Lung microvascular endothelial cell (primary cell): ENCODE measurements around the gene TCP11X1. TPM values are rescaled to one million over a fixed set of nuclear protein-coding genes. Genes with fewer than 3 reads are reported as not detected.
"Not testable (repeated sequence)": the region's sequence is repeated elsewhere in the genome, so short reads cannot be mapped to it uniquely, and the experiment has no call there.

Experiments
- DNase-seq, 2 donors: peaks; one replicate each; pipeline versions ENCODE4 v3.0.0 to v3.0.0-alpha.2; 2010; ENCODE audit warnings: low read depth in 2 of 2
- total RNA-seq: library from RNA; depleted of rRNA; stranded (reverse); fragments of >200 nt; gene quantifications from 2 replicates; pipeline ENCODE4 v1.2.1, GENCODE V29; 2014

Gene TCP11X1
- total RNA-seq: not detected in 2 replicates

DNA sequence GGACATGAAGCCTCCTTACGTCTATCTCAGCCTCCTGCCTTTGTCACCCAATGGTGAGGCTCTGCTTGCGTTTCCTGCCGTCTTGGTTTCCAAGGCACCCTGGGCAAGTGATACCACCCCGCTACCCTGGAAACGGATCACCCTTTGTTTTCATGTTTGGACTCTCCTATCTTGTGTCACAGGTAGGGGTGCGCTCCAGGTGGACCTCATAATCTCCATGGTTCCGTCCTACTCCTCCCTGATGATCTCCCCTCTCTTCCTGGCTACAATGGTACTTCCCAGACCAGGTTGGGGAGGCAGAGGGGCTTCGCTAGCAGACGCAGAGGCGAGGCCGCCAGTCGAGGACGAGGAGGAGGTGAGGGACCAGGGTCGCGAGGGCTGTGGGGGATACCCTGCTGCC lies at the start of gene TCP11X1:
TCP11X1 (plus strand) TSS at position 316 of the 400 bp plus-strand sequence.
- not testable (repeated sequence) for DNase-seq

DNA sequence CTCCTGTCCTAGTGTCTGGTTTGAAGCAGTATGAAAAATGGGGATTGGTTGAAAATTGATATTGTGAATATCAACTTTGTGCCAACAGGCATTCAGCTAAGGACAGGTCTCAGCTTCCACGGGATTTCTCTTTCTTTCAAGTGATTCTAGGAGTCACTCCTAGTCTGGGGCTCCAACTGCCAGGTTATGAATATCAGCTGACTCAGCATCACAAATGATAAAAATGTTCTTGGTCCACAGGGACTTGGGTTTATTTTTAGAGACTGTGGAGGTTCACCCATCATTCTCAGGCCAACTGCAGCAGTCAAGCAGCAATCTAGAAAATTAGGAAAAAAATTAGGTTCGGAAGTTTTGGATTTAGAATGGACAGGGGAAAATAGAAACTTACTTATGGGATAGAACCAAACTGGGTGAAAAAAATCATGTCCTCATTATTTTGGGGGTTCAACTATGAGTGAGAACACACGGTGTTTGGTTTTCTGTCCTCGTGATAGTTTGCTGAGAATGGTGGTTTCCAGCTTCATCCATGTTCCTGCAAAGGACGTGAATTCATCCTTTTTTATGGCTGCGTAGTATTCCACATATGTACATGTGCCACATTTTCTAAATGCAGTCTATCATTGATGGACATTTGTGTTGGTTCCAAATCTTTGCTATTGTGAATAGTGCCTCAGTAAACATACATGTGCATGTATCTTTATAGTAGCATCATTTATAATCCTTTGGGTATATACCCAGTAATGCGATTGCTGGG lies 29.0 kb upstream of the TCP11X1 start:
- DNase-seq: no peak

DNA sequence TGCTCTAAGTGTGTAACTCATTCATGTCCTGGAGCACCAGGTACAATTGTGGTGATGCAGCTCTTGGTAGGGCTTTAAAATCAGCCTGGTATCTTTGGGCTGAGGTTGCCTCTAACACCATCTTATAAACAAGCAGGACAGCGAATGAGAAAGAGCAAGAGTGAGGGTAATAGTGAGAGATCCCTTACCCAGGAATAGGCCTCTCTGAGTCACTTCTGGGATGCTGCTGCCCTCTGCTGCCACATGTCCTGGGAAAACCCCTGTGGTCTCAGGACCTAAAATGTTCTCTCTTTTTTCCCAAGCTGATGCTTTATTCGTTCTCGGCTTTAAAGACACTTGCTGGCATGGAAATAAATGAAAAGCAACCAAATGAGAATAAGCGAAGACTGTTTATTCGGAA lies 7.2 kb upstream of the TCP11X1 start:
- DNase-seq: not testable (repeated sequence)

DNA sequence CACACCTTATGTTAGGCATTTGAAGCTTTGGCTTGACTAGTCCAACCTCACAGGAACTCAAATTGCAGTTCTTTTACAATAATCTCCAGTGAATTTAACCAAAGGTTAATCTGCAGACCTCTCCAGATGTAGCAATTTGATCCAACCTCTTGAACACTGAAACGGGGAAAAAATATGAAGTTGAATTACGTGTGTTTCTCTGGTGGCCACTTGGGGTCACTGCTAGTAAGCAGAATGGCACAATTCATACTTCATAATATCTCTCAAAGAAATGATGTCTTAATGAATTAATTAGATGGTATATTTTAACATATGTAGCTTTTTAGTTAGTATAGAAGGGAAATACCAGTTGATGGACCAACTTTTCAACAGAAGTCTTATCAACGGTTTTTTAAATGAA lies 1.4 kb downstream of the TCP11X1 start:
- not testable (repeated sequence) for DNase-seq

DNA sequence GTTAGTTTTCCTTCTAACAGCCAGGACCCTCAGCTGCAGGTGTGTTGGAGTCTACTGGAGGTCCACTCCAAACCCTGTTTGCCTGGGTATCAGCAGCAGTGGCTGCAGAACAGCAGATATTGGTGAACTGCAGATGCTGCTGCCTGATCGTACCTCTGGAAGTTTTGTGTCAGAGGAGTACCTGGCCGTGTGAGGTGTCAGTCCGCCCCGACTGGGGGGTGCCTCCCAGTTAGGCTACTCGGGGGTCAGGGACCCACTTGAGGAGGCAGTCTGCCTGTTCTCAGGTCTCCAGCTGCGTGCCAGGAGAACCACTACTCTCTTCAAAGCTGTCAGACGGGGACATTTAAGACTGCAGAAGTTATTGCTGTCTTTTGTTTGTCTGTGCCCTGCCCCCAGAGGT lies 20.6 kb downstream of the TCP11X1 start:
- not testable (repeated sequence) for DNase-seq

DNA sequence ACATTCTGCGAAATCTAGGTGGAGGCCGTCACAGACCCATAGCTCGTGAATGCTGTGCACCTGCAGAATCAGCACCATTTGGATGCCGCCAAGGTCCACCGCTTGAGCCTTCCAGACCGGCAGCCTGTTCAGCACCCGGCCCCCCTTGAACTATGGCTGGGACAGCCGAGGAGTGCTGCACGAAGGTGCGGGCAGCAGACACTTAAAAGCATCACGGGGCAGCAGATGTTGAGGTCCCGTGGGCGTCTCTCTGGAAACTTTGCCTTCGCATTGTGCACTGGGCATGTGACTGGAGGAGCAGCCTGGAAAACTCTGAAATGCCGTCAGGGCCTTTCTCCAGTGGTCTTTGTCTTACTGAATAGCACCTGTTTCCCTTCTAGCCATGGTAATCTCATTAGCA lies 25.2 kb downstream of the TCP11X1 start:
- not testable (repeated sequence) for DNase-seq

DNA sequence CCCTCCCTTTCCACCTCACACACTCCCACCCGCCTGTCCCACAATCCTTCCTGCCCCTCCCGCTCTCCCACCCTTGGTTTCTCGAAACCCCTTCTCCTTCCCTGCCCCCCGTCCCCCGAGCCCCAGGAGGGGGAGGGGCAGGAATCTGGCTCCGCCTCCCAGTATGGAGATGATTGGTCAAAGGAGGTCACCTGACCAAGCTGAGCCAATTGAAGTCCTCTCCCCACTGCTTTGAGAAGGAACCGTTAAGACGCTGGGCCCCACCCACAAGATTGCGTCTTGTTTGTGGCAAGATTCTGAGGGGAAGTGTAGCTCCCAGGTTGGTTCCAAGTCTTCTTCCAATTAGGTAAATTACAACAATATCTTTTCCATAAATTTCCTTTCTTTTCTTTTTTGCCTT lies 31.8 kb downstream of the TCP11X1 start, which contains the start of gene NXF2:
NXF2 (plus strand) TSS at position 275 of the 400 bp plus-strand sequence. CDS start 59,912 bp downstream, outside the sequence.
- not testable (repeated sequence) for DNase-seq

DNA sequence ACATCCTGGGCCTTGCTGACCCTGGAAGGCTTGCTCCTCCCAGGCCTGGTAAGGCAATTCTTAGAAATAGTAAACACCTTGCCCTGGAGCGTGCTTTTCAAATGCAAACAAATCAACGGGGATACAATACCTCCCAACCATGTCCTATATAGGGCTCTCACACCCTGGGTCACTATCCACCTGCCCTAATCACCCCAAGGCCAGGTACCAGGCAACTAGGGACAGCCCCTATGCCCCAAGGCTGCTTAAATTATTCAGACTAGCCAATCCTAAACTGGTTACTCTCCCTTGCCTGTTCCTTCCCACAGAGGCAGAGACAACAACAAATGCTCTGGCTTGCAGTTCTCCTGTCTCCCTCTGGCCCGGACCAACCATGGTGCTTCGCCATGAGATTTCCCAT lies 57.1 kb downstream of the TCP11X1 start:
- DNase-seq: not testable (repeated sequence)

Other genes starting within 250 kb of the TCP11X1 start
- not detected in 2 replicates for gene TCEAL2, start 89.6 kb upstream of the TCP11X1 start, total RNA-seq
- gene TCEAL6, start 72.8 kb upstream of the TCP11X1 start, total RNA-seq: not detected in 2 replicates
- gene BEX5, start 59.3 kb upstream of the TCP11X1 start, total RNA-seq: not detected in 2 replicates
- gene NXF2, start 31.9 kb downstream of the TCP11X1 start, total RNA-seq: not detected in 2 replicates
- gene NXF2B, start 224.7 kb downstream of the TCP11X1 start, total RNA-seq: not detected in 2 replicates